Retinal pigment epithelial cell (primary cell): ENCODE measurements around the gene PSMD3.

Source experiments
- DNase-seq: peaks from one replicate; pipeline ENCODE4 v3.0.0-alpha.2; 2010; ENCODE audit warnings: low read depth
- H3K4me3 ChIP-seq: 2 replicates; pipeline ENCODE4 v1.5.1; 2011; ENCODE audit warnings: mild to moderate bottlenecking, low read length, control low read depth, moderate library complexity
- TF ChIP-seq, protein P1 (sequence below): conservative IDR thresholded peaks from 2 replicates; pipeline ENCODE4 v1.5.1; 2011; ENCODE audit warnings: low read depth, low read length, control low read depth, inconsistent platforms

PSMD3 gene

DNA sequence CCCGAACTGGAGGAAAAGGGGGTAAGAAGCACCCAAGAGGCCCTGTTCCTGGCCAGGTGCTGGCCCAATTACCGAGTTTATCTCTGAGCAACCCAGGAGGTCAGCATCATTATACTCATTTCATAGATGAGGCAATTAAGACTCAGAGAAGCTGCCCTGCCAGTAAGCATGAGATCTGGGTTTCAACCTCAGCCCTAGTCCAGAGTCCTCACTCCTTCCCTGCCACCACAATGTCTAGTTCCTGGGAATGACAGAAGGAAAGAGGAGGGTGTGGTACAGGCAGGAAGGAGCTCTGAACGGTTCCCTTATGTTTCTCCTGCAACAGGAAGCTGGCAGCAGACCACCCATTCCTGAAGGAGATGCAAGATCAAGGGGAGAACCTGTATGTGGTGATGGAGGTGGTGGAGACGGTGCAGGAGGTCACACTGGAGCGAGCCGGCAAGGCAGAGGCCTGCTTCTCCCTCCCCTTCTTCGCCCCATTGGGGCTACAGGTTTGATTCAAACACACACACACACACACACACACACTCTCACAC lies 10.4 kb upstream of the PSMD3 start:
- TF ChIP-seq, protein P1, sequence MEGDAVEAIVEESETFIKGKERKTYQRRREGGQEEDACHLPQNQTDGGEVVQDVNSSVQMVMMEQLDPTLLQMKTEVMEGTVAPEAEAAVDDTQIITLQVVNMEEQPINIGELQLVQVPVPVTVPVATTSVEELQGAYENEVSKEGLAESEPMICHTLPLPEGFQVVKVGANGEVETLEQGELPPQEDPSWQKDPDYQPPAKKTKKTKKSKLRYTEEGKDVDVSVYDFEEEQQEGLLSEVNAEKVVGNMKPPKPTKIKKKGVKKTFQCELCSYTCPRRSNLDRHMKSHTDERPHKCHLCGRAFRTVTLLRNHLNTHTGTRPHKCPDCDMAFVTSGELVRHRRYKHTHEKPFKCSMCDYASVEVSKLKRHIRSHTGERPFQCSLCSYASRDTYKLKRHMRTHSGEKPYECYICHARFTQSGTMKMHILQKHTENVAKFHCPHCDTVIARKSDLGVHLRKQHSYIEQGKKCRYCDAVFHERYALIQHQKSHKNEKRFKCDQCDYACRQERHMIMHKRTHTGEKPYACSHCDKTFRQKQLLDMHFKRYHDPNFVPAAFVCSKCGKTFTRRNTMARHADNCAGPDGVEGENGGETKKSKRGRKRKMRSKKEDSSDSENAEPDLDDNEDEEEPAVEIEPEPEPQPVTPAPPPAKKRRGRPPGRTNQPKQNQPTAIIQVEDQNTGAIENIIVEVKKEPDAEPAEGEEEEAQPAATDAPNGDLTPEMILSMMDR = no peak
- H3K4me3 ChIP-seq = no peak overlapping the region
- DNase-seq = no peak

DNA sequence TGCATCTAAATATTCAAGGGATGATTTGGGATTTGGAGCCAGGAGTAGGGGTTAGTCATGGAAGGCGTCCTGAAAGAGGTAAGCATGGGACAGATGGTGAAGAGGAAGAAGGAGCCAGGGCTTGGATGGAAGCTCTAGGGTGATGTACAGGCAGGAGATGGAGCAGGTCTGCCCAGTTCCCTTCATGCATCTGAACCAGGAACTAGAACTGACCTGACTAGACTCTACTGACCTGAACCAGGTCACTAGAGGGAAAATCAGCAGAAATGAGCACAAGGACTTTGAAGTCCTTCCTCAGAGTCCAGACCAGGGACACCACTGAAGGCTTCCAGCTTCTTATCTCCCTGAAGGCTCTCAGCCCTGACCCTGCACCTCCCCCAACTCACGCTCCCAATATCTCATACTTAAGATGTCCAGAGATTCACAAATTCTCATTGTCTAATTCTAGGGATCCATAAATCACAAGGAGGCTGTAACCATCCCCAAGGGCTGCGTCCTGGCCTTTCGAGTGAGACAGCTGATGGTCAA lies 9.5 kb upstream of the PSMD3 start:
- no peak overlapping the region for H3K4me3 ChIP-seq
- no peak for DNase-seq
- TF ChIP-seq, protein P1 = no peak

DNA sequence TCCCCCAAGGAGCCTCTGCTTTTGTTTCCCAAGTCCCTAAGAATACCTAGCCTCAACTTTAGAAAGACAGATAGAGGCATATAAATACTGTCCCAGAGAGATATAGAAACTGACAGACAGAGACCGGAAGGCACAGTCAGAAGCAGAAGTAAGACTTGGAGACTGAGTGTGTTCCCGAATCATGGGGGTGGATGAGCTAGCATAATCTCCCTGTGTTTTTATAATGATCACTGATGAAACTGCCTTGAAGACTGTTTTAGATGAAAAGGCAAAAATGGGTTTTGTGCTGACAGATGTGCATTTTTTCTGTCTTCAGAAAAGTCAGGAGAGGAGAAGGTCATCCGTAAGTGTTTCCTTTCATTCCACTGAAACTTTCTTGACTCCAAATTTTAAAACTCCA lies 8.3 kb upstream of the PSMD3 start:
- no peak overlapping the region for H3K4me3 ChIP-seq
- DNase-seq = no peak
- TF ChIP-seq, protein P1 = no peak

DNA sequence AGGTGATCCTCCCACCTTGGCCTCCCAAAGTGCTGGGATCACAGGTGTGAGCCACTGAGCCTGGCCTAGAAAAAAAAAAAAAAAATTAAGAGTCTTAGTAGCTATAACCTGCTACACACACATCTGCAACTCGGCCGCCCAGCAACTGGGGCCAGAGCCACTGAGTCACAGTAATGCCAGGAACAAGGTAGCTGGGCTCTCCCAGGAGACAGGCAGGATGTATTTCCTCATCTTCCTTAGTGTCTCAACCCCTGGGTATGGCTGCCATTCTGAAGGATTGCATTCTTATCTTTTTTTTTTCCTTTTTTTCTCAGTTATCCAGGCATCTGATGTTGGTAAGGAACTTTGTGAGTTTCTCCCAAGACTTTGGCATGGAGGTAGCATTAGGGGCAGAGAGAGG lies 7.1 kb upstream of the PSMD3 start:
- DNase-seq = no peak
- TF ChIP-seq, protein P1 = no peak
- no peak overlapping the region for H3K4me3 ChIP-seq

DNA sequence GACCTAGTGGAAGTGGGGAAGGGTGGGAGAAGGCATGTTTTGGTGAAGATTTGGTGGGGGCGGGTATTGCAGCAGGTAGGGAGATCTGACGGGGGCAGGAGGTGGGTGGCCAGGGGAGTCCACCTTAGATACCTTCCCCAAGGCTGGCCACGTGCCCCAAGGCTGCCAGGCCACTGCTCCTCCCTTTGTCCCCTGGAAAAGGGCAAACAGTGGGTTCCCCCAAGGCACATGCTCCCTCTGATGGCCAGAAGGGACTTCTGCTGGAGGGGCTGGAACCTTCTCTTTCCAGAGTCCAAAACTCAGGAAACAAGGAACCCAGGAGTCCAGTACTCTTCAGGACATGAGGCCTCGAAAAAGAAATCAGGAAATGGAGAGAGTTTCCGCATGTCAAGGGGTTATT lies 6.2 kb upstream of the PSMD3 start:
- TF ChIP-seq, protein P1 = no peak
- no peak overlapping the region for H3K4me3 ChIP-seq
- no peak for DNase-seq

DNA sequence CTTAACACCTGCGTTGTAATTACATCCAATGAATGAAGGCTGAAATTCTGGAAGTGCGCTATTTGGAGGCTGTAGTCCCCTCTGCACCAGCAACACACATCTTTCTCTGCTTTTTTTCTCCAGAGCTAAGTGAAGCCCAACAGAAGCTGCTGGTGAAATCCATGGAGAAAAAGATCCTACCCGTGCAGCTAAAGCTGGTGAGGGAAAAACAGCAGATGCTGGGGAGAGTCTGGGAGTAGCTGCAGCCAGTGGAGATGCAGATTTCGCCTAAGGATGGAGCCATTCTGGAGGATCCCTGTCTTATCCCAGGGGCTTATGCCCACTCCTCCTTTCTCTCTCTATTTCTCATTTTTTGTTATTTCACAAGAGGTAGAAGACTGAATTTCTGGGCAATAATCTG lies 4.8 kb upstream of the PSMD3 start:
- no peak overlapping the region for H3K4me3 ChIP-seq
- TF ChIP-seq, protein P1 = no peak
- DNase-seq = no peak

DNA sequence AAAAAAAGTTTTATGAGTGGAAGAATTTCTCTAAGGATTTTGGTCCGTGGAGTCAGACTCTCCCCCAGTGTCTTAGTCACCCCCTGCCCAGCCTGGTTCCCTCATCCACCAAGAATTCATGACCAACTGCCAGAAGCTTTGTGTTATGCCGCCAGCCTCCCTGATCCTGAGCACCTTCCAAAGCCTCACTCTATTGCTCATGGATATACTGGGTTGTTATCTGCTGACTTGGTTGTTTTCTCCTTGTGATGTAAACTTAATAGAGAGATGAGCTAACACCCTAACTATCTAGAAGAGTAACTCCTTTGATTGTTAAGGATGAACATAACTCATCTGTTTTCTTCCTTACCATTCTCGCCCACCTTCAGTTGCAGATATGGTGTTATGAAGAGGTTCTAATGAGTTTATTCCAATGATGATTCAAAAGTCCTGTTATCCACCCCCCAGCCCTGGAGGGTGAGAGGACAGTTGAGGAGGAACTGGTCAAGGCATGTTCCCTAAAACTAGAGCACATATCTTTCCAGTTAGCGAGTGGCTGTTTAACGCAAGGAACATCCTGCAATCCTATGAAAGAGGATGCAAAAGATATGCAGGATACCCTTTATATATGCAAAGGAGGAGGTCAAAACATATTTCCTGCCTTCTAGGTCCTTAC lies 1.5 kb upstream of the PSMD3 start:
- peak; percentile 16 for DNase-seq
- H3K4me3 ChIP-seq = no peak overlapping the region
- TF ChIP-seq, protein P1 = no peak
